ENCODE data around the gene LRMDA.

LRMDA gene

GRCh38 chr10:76198287-76199035 is 767.0 kb downstream of the LRMDA start:
- no peak for DNase-seq

- DNase-seq = no peak
Measured at GRCh38 chr10:76201962-76202361, 770.5 kb downstream of the LRMDA start.

- DNase-seq = no peak
Measured at GRCh38 chr10:76202777-76203176, 771.4 kb downstream of the LRMDA start.

GRCh38 chr10:76205361-76205760 is 773.9 kb downstream of the LRMDA start:
- DNase-seq = no peak

- no peak for DNase-seq
Measured at GRCh38 chr10:76206797-76207352, 775.5 kb downstream of the LRMDA start.

GRCh38 chr10:76209135-76209534 is 777.7 kb downstream of the LRMDA start:
- DNase-seq = no peak

- DNase-seq = no peak
Measured at GRCh38 chr10:76210211-76210610, 778.8 kb downstream of the LRMDA start.

- DNase-seq = no peak
Measured at GRCh38 chr10:76211691-76212090, 780.3 kb downstream of the LRMDA start.

GRCh38 chr10:76213876-76214275 is 782.5 kb downstream of the LRMDA start:
- no peak for DNase-seq

- no peak for DNase-seq
Measured at GRCh38 chr10:76218035-76218434, 786.6 kb downstream of the LRMDA start.

- no peak for DNase-seq
Measured at GRCh38 chr10:76229341-76229740, 797.9 kb downstream of the LRMDA start.

- no peak for DNase-seq
Measured at GRCh38 chr10:76230921-76231285, 799.5 kb downstream of the LRMDA start.

- DNase-seq = no peak
Measured at GRCh38 chr10:76231286-76231934, 800.0 kb downstream of the LRMDA start.

- DNase-seq = no peak
Measured at GRCh38 chr10:76234499-76235226, 803.2 kb downstream of the LRMDA start.

- no peak for DNase-seq
Measured at GRCh38 chr10:76236356-76236755, 804.9 kb downstream of the LRMDA start.

GRCh38 chr10:76242956-76243355 is 811.5 kb downstream of the LRMDA start:
- DNase-seq = no peak

- no peak for DNase-seq
Measured at GRCh38 chr10:76244061-76244686, 812.8 kb downstream of the LRMDA start.

- no peak for DNase-seq
Measured at GRCh38 chr10:76245951-76246495, 814.6 kb downstream of the LRMDA start.

GRCh38 chr10:76248649-76249200 is 817.3 kb downstream of the LRMDA start:
- no peak for DNase-seq

- no peak for DNase-seq
Measured at GRCh38 chr10:76251841-76252671, 820.6 kb downstream of the LRMDA start.

GRCh38 chr10:76252733-76253132 is 821.3 kb downstream of the LRMDA start:
- no peak for DNase-seq

GRCh38 chr10:76255241-76255640 is 823.8 kb downstream of the LRMDA start:
- DNase-seq = no peak

Measured in CD4-positive, alpha-beta T cell treated with Interleukin-1 beta for 1 hour (primary cell).